LNCAP (cell line): ENCODE data around the gene BACE2.

Experiments used
- CTCF ChIP-seq: fragments of 450-650 bp; IDR thresholded peaks from 2 replicates; pipeline ENCODE4 v1.5.1; 2017; ENCODE audit warnings: mild to moderate bottlenecking

BACE2 gene

DNA sequence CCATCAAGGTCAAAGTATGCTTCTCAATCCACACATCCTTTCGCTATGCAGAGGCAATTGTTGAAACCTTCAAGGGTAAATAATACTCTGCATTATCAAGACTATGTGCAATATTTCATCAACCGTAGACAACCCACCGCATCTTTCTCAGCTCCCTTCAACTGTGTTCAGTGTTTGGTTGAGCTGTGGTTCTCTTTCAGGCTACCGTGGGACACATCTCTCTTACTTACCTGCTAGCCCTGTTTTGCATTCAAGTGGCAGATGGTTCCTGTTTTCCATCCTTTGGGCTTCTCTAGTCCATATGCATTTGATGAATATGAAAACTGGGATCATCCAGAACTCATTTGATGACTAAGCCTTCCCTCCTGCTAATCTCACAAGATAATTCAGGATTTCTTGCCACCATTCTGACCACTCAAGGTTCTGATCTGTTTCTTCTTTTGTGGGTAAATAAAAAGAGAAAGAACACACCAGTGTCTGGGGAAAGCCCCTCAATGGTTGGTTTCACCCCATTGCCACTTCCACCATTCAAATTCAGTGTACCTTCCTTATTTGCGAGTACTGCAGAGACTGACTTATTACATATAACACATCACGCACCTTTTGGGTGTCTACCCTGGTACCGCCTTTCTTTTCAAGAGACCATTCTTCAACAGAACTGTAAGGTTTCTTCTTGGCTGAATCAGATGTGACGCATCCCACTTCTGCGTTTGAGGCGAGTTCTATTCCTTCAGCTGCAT, 61.7 kb downstream of the BACE2 start:
- no peak for TF ChIP-seq CTCF

DNA sequence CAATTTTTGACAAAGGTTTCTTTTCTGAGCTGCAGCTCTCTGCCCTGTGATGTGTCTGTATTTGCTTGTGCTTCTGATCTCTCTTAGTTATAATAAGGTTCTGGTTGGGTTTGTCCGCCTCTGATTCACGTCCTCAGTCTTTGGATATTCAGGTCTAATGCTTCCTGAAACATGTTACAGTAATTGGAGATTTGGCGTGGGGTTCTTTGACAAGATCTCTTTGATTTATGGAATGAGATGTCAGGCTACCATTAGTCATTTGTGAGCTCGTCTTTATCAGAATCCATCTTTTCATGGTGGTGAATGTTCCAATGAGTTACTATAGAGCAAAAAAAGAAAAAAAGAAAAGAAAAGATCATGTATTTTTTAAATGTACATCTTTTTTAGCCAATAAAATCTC, 62.5 kb downstream of the BACE2 start:
- no peak for TF ChIP-seq CTCF

GRCh38 chr21:41231060-41231459, 63.1 kb downstream of the BACE2 start:
- no peak for TF ChIP-seq CTCF

- no peak for TF ChIP-seq CTCF
Measured at GRCh38 chr21:41232013-41232412, 64.1 kb downstream of the BACE2 start.

- TF ChIP-seq CTCF, result no peak
Measured at GRCh38 chr21:41233916-41234315, 66.0 kb downstream of the BACE2 start.

DNA sequence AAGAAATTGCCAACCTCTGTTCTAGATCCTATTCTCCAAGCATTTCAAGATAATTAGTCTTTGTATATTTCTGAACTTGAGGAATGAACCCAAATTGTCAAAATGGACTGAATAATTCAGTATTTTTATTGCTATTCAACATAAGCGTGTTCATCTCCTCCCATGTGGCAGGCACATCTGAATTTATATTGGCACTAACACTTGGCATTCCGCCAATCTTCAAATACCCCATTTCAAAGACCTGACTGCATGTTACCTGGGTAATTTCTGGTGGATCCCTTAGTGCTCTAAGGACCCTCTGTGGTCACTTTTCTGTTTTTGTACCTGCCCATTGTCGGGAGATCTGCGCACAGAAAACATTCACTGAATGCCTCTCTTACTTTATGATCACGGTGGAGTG, 66.6 kb downstream of the BACE2 start:
- no peak for TF ChIP-seq CTCF

GRCh38 chr21:41235201-41235600, 67.2 kb downstream of the BACE2 start:
- no peak for TF ChIP-seq CTCF
